GM21786 (cell line): ENCODE results near the gene SNAP29.
"Not testable (repeated sequence)": the region's sequence is repeated elsewhere in the genome, so short reads cannot be mapped to it uniquely, and the experiment has no call there.

ENCODE experiments used
- ATAC-seq: cut with Tn5 transposase; IDR thresholded peaks from one replicate; pipeline ENCODE4 v1.9.1; 2021; ENCODE audit not compliant: unreplicated experiment

SNAP29 gene

GRCh38 chr22:20858615-20859416 is at the start of gene SNAP29, which contains the start of gene PI4KA:
Gene SNAP29, plus strand, starts transcription at chr22:20859007. Its CDS starts 104 bp downstream, at chr22:20859111.
Gene PI4KA, minus strand, starts transcription at chr22:20858811. Its CDS starts 86 bp downstream, at chr22:20858725.
- ATAC-seq, result peak; percentile 92

GRCh38 chr22:20809538-20810185 is 49.1 kb upstream of the SNAP29 start:
- ATAC-seq, result no peak

- no peak for ATAC-seq
These were observed 48.2 kb upstream of the SNAP29 start for GRCh38 chr22:20810645-20811044.

GRCh38 chr22:20811171-20811570 is 47.6 kb upstream of the SNAP29 start:
- ATAC-seq, result no peak

GRCh38 chr22:20811971-20812660 is 46.7 kb upstream of the SNAP29 start:
- no peak for ATAC-seq

GRCh38 chr22:20813056-20813455 is 45.8 kb upstream of the SNAP29 start:
- no peak for ATAC-seq

- ATAC-seq, result no peak
These were observed 44.5 kb upstream of the SNAP29 start for GRCh38 chr22:20814221-20814808.

- ATAC-seq, result no peak
These were observed 43.2 kb upstream of the SNAP29 start for GRCh38 chr22:20815477-20816050.

- ATAC-seq, result no peak
These were observed 42.2 kb upstream of the SNAP29 start for GRCh38 chr22:20816559-20816958.

- no peak for ATAC-seq
These were observed 40.3 kb upstream of the SNAP29 start for GRCh38 chr22:20818471-20818870.

GRCh38 chr22:20819471-20819870 is 39.3 kb upstream of the SNAP29 start:
- ATAC-seq, result no peak

GRCh38 chr22:20821717-20822239 is 37.0 kb upstream of the SNAP29 start:
- ATAC-seq, result not testable (repeated sequence)

- ATAC-seq, result no peak
These were observed 36.6 kb upstream of the SNAP29 start for GRCh38 chr22:20822240-20822639.

GRCh38 chr22:20823264-20823663 is 35.5 kb upstream of the SNAP29 start:
- no peak for ATAC-seq

- ATAC-seq, result not testable (repeated sequence)
These were observed 33.6 kb upstream of the SNAP29 start for GRCh38 chr22:20825216-20825615.

- no peak for ATAC-seq
These were observed 33.2 kb upstream of the SNAP29 start for GRCh38 chr22:20825624-20826023.

- not testable (repeated sequence) for ATAC-seq
These were observed 32.2 kb upstream of the SNAP29 start for GRCh38 chr22:20826373-20827152.

GRCh38 chr22:20829491-20830134 is 29.2 kb upstream of the SNAP29 start:
- no peak for ATAC-seq

GRCh38 chr22:20833225-20833665 is 25.6 kb upstream of the SNAP29 start:
- no peak for ATAC-seq
